ENCODE measurements around the gene LPP. TPM values are rescaled to one million over a fixed set of nuclear protein-coding genes. Genes with fewer than 3 reads are reported as not detected.

The LPP gene
- total RNA-seq, 1 donor from 2014 or later, result 132 TPM

GRCh38 chr3:188863999-188864406, 710.0 kb downstream of the LPP start:
- peaks cover 30% of the 10 kb centered on the region for H3K4me1 Mint-ChIP-seq
- H3K27ac Mint-ChIP-seq, result peak overlapping the region; percentile 41
- no peak overlapping the region for H3K4me3 Mint-ChIP-seq
- peaks cover 10% of the 10 kb centered on the region for H3K36me3 Mint-ChIP-seq
- no peaks in the 10 kb centered on the region for H3K27me3 Mint-ChIP-seq (ENCODE audit: low read depth)
- no peak for DNase-seq (ENCODE audit: low spot score in 2 of 2, unreplicated experiment in 2 of 2)
- TF ChIP-seq, protein P1, sequence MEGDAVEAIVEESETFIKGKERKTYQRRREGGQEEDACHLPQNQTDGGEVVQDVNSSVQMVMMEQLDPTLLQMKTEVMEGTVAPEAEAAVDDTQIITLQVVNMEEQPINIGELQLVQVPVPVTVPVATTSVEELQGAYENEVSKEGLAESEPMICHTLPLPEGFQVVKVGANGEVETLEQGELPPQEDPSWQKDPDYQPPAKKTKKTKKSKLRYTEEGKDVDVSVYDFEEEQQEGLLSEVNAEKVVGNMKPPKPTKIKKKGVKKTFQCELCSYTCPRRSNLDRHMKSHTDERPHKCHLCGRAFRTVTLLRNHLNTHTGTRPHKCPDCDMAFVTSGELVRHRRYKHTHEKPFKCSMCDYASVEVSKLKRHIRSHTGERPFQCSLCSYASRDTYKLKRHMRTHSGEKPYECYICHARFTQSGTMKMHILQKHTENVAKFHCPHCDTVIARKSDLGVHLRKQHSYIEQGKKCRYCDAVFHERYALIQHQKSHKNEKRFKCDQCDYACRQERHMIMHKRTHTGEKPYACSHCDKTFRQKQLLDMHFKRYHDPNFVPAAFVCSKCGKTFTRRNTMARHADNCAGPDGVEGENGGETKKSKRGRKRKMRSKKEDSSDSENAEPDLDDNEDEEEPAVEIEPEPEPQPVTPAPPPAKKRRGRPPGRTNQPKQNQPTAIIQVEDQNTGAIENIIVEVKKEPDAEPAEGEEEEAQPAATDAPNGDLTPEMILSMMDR (IDR thresholded peaks at IDR 0.05; ENCODE audit: unreplicated experiment), result no peak
- peaks cover 4% of the 10 kb centered on the region for H3K9me3 Mint-ChIP-seq

GRCh38 chr3:188867691-188868265, 713.8 kb downstream of the LPP start:
- Mint-ChIP-seq H3K9me3 (no peaks in the 10 kb centered on the region), H3K27ac (no peak overlapping the region), H3K36me3 (peaks cover 10% of the 10 kb centered on the region), H3K27me3 (ENCODE audit: low read depth) (no peaks in the 10 kb centered on the region), H3K4me1 (peaks cover 22% of the 10 kb centered on the region), H3K4me3 (no peak overlapping the region)
- TF ChIP-seq, protein P1 (IDR thresholded peaks at IDR 0.05; ENCODE audit: unreplicated experiment), result no peak
- no peak for DNase-seq (ENCODE audit: low spot score in 2 of 2, unreplicated experiment in 2 of 2)

- Mint-ChIP-seq H3K36me3 (peaks cover 16% of the 10 kb centered on the region), H3K4me1 (peaks cover 16% of the 10 kb centered on the region), H3K27me3 (ENCODE audit: low read depth) (no peaks in the 10 kb centered on the region), H3K27ac (no peak overlapping the region), H3K4me3 (no peak overlapping the region), H3K9me3 (no peaks in the 10 kb centered on the region)
- TF ChIP-seq, protein P1 (IDR thresholded peaks at IDR 0.05; ENCODE audit: unreplicated experiment), result no peak
- DNase-seq (ENCODE audit: low spot score in 2 of 2, unreplicated experiment in 2 of 2), result no peak
Measured at GRCh38 chr3:188868803-188869202, 714.8 kb downstream of the LPP start.

- H3K27ac Mint-ChIP-seq, result no peak overlapping the region
- peaks cover 23% of the 10 kb centered on the region for H3K36me3 Mint-ChIP-seq
- peaks cover 8% of the 10 kb centered on the region for H3K4me1 Mint-ChIP-seq
- no peak overlapping the region for H3K4me3 Mint-ChIP-seq
- DNase-seq (ENCODE audit: low spot score in 2 of 2, unreplicated experiment in 2 of 2), result no peak
- H3K27me3 Mint-ChIP-seq (ENCODE audit: low read depth), result no peaks in the 10 kb centered on the region
- TF ChIP-seq, protein P1 (IDR thresholded peaks at IDR 0.05; ENCODE audit: unreplicated experiment), result no peak
- H3K9me3 Mint-ChIP-seq, result no peaks in the 10 kb centered on the region
Measured at GRCh38 chr3:188869628-188870027, 715.7 kb downstream of the LPP start.

DNA sequence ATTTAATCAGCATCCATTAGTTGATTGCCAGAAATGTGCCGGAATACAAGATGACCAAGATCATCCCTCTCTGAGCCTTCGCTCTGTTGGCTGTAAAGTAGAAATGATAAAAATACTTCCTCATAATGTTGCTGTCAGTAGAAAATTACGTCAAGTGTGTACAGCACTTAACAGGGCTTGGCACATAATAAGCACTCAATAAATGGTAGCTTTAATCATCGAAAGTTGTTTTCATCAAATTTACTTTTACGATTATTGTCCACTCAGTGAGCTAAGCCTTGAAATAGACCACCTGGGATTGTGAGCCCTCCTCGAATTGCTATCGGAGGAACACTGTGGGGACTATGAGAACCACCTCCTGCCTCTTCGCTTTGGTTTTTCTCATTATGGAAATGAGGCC, 716.5 kb downstream of the LPP start:
- Mint-ChIP-seq H3K36me3 (peaks cover 29% of the 10 kb centered on the region), H3K9me3 (no peaks in the 10 kb centered on the region), H3K4me3 (no peak overlapping the region), H3K27me3 (ENCODE audit: low read depth) (no peaks in the 10 kb centered on the region), H3K27ac (no peak overlapping the region), H3K4me1 (peaks cover 3% of the 10 kb centered on the region)
- DNase-seq (ENCODE audit: low spot score in 2 of 2, unreplicated experiment in 2 of 2), result no peak
- TF ChIP-seq, protein P1 (IDR thresholded peaks at IDR 0.05; ENCODE audit: unreplicated experiment), result no peak

DNA sequence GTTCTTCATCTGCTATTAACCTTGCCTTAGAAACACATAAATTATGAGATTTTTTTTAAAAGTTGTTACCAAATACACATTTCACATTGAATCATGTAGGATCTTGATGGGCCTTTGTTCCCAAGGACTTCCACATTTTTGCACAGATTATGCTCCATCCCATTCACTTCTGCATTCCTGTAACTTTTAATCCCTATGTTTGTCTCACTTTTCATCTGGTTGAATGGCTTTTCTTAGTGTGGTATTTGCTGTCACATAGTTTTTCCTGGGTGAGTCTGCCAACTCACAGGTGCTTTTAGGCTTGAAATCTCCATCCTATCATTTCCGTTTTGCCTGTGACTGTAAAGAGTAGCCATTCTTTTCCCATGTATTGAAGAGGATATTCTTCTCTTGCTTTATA, 720.6 kb downstream of the LPP start:
- Mint-ChIP-seq H3K36me3 (peaks cover 21% of the 10 kb centered on the region), H3K27me3 (ENCODE audit: low read depth) (no peaks in the 10 kb centered on the region), H3K4me3 (no peak overlapping the region), H3K4me1 (peaks cover 3% of the 10 kb centered on the region), H3K27ac (no peak overlapping the region), H3K9me3 (no peaks in the 10 kb centered on the region)
- no peak for DNase-seq (ENCODE audit: low spot score in 2 of 2, unreplicated experiment in 2 of 2)
- TF ChIP-seq, protein P1 (IDR thresholded peaks at IDR 0.05; ENCODE audit: unreplicated experiment), result no peak

Measured in mesothelial cell of epicardium (in vitro differentiated cells).